ENCODE data around the gene PGLYRP3.

PGLYRP3 gene

GRCh38 chr1:153313288-153313687 lies 536 bp upstream of the PGLYRP3 start:
- DNase-seq (ENCODE audit: low read depth): no peak

- no peak for DNase-seq (ENCODE audit: low read depth)
Observed at GRCh38 chr1:153310526-153310925, 2.2 kb downstream of the PGLYRP3 start.

- DNase-seq (ENCODE audit: low read depth): no peak
Observed at GRCh38 chr1:153309441-153309840, 3.3 kb downstream of the PGLYRP3 start.

- DNase-seq (ENCODE audit: low read depth): no peak
Observed at GRCh38 chr1:153308540-153308939, 4.2 kb downstream of the PGLYRP3 start.

- no peak for DNase-seq (ENCODE audit: low read depth)
Observed at GRCh38 chr1:153307221-153307600, 5.5 kb downstream of the PGLYRP3 start.

- no peak for DNase-seq (ENCODE audit: low read depth)
Observed at GRCh38 chr1:153306303-153307220, 6.2 kb downstream of the PGLYRP3 start.

GRCh38 chr1:153305682-153306081 lies 7.1 kb downstream of the PGLYRP3 start:
- no peak for DNase-seq (ENCODE audit: low read depth)

- no peak for DNase-seq (ENCODE audit: low read depth)
Observed at GRCh38 chr1:153302308-153302707, 10.4 kb downstream of the PGLYRP3 start.

GRCh38 chr1:153293851-153294250 lies 18.9 kb downstream of the PGLYRP3 start:
- no peak for DNase-seq (ENCODE audit: low read depth)

GRCh38 chr1:153293480-153293775 lies 19.3 kb downstream of the PGLYRP3 start:
- no peak for DNase-seq (ENCODE audit: low read depth)

GRCh38 chr1:153292740-153293479 lies 19.8 kb downstream of the PGLYRP3 start:
- DNase-seq (ENCODE audit: low read depth): no peak

GRCh38 chr1:153292185-153292584 lies 20.6 kb downstream of the PGLYRP3 start:
- DNase-seq (ENCODE audit: low read depth): no peak

GRCh38 chr1:153291514-153291913 lies 21.2 kb downstream of the PGLYRP3 start:
- DNase-seq (ENCODE audit: low read depth): no peak

- DNase-seq (ENCODE audit: low read depth): no peak
Observed at GRCh38 chr1:153288634-153289275, 24.0 kb downstream of the PGLYRP3 start.

GRCh38 chr1:153277852-153278251 lies 34.9 kb downstream of the PGLYRP3 start:
- no peak for DNase-seq (ENCODE audit: low read depth)

GRCh38 chr1:153272186-153272585 lies 40.6 kb downstream of the PGLYRP3 start:
- no peak for DNase-seq (ENCODE audit: low read depth)

GRCh38 chr1:153271711-153272110 lies 41.0 kb downstream of the PGLYRP3 start:
- DNase-seq (ENCODE audit: low read depth): no peak

GRCh38 chr1:153265457-153265856 lies 47.3 kb downstream of the PGLYRP3 start:
- no peak for DNase-seq (ENCODE audit: low read depth)

- DNase-seq (ENCODE audit: low read depth): no peak
Observed at GRCh38 chr1:153262462-153263157, 50.1 kb downstream of the PGLYRP3 start.

GRCh38 chr1:153262070-153262366 lies 50.7 kb downstream of the PGLYRP3 start:
- DNase-seq (ENCODE audit: low read depth): no peak

- no peak for DNase-seq (ENCODE audit: low read depth)
Observed at GRCh38 chr1:153261281-153262069, 51.3 kb downstream of the PGLYRP3 start.

Measured in GM04504 (cell line).